Femur (tissue), 1 donor: Measurements from ENCODE around the gene GLIS1.

Source experiments
- DNase-seq: peaks from one replicate; pipeline ENCODE4 v3.0.0-alpha.2; 2017

Gene GLIS1

DNA sequence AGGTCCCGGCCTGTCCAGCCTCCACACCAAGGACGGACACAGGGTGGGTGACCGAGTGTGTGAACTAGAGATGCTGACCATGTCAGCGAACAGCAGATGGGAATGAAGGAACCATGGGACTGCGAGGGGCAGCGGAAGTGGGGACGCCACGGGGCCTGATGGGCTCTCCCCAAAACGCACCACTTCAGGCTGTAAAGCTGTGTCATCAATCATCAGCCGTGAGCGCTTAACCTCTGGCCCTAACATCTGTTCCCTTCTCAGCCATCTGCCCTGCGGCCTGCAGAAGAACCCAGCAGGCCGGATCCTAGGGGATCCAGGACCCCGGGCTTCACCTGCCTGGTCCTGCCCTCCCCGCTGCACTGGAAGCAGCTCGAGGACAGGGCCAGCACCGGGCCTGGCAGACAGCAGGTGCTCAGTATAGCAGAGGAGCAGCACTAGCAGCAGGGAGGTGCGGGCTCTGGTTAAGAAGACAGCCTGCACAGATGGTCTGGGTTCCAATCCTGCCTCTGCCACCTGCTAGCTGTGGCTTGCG is 221.1 kb downstream of the GLIS1 start:
- DNase-seq, result no peak

DNA sequence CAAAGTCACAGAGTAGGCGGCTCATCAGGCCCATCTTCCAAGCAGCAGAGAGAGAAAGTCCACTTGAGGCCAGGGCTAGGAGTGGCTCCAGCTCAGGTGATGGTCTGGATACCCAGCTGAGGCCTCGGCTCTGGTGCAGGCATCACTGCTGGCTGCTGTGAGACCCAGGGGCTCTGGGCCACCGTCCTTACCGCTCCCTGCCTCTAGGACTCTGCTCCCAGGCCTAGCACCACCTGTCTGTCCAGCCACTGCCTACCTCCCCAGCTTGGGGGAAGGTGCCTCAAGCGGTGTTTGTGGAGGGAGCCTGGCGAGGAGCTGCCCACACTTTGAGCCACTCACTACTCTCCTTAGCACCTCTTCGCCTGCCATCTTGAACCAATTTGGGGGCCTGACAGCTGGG is 221.9 kb downstream of the GLIS1 start:
- DNase-seq, result no peak

DNA sequence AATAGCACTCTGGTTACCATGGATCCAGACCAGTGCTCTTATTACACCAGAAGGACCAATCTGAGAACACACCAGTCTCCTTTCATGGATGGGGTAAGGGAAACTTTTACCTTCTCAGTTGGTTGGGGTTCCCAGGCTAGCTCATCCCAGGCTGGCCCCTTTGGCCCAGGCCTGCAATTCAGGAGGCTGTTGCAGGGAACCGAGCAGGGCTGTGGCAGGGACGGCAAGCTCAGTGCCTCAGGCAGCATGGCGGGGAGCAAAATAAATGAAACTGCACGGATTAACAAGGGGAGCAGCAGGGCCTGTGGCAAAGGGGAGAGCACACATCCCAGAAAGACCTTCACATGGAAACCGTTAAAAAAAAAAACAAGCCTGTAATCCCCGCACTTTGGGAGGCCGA is 222.8 kb downstream of the GLIS1 start:
- no peak for DNase-seq

DNA sequence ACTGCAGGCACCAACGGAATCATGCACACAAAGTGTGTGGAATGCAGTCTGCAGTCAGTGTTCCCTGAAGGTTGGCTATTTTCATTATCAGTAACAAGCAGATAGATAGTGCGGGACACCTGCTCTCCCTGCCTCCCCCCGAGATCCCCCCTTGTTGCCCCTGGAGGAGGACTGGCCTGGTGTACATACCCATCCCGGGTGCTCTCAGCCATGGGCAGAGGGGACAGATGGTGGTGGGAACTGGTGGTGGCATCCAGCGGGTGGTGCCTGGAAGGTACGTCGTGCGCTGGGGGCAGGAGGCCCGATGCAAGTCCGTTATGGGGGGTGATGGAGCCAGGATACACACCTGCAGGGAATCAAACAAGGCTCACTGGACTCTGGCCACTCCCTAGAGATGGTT is 224.5 kb downstream of the GLIS1 start:
- no peak for DNase-seq

DNA sequence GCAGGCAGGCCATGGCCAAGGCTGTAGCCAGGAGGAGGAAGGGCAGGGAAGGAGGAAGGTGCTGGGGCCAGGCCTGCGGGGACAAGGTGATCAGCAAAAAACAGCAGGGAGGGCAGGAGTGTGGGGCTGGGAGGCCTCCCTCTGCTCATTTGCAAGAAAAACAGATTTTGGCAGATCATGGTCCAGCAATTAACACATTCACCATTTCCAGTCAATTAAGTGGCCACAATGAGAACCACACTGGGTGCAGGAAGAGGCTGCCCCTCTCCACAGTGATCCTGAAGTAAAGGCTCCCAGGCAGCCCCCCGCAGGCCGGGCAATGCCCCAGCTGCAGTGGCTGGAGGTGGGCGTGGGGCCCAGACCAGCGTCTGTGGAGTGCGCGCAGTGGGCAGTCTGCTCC is 225.1 kb downstream of the GLIS1 start:
- DNase-seq, result no peak

DNA sequence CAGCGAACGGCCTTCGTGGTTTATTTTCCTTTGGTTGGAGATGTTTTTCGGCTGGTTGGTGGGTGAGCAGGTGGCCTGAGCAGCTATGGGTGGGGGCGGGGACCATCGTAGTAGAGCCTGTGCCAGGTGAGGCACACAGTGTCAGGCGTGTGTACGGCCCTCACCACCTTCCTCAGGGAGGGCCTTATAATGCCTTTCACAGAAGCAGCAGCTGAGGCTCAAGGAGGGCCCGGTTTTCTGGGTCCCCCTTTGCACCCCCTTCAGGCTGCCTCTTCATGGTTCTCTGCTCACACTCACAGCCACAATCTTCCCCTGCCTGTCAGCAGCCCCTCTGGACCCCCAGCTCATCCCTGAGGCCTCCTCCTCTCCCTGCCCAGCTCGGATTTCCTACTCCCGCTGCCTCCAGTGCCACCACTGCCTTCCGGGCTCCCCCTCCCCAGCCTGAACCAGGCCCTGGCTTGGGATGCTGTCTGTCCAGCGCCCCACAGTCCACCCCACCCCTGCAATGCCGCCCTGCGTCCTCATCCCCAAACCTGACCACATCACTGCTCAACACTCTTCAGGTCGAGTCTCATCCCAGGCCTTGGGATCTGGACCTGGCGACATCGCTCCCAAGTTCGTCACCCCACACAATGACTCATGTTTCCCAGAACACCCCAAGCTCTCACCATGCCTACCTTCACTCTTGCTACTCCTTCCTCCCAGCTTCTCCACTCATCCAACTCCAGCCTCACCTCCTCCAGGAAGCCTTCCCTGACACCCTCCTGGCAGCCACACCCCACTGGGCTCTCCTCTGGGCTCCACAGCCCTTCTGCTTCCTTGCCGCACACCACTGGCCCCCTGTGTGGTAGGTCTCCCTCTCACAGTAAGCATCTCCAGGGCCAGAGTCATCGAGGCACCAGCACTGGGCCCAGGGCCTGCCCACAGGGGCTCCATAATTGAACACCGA is 225.9 kb downstream of the GLIS1 start:
- no peak for DNase-seq

DNA sequence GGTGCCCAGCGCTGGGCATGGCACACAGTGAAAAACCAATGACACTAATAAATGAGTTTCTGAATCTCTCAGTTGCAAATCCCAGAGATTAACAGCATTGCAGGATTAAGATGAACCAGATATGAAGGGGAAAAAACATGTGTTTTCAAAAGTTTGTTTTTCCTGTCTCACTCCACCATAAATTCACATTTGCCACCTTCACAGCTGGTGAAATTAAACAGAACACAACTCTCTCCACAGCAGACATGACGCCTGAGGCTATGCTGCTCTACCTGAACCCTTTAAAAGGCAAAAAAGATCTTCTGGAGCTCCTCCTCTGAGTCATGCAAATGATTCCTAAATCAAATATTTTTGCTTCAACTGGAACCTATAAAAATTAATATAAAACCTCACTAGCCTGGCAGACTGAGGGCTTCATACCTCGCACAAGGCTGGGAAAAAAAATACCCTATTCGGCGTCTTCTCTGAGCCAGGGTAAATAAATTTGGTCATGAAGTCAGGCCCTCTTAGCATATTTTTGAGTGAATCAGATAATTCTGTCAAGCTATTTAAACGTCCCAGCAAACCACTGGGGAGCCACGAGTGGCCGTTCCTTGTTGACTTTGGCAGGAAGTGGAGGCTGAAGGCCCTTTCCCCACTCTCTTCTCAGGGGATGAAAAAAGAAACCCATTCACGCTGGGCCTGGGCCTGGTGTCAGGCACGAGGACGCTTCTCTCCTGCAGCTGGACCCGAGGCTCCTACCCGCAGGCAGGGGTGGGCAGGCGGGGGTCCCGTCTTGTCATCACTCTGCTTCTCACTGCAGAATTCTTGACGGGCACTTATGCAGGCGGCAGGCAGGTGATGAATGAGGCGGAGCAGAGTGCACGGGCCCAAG is 226.8 kb downstream of the GLIS1 start:
- DNase-seq, result peak; percentile 59

DNA sequence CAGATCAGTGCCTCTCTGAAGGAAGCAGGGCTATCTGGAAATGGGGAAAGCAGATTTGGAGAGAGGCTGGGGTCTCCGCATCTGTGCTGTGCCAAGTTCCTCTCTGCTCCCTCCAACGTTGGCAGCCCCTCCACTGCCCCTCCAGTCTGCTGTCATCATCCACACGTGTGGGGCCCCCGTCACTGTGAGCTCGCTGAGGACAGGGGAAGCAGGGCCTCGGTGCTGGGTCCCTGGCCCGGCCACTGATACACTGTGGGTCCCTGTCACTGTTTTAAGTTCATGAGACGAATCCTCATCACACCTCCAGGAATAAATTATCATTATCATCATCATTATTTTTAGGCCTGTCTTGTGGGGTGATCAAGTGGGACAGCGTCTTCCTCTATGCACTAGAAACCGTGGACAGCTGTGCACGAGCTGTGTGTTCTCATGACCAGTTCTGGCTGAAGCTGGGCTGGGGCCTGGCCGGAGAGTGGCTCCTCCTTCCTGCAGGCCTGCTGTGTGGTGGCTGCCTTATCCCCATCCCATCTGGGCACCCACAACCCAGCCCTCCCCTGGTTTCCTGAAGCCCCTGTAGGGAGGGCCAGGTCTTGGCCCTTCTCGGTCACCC is 227.5 kb downstream of the GLIS1 start:
- no peak for DNase-seq

DNA sequence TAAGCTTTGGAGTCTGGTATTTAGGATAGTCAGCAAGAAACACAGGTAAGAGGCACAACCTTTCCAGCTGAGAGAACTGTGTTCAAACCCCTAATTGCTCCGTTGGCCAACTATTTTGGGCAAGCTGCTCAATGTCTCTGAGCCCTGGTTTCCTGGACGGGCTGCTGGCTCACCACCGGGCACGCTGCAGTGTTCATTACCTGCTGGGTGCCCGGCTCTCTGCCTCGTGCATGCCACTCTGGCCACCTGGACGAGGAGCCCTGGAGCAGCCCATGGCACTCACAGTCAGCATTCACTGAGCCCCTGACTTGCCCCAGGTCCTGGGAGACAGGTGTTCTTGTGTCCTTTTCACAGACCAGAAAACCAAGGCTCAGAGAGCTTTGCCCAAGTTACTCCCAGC is 228.7 kb downstream of the GLIS1 start:
- DNase-seq, result no peak

DNA sequence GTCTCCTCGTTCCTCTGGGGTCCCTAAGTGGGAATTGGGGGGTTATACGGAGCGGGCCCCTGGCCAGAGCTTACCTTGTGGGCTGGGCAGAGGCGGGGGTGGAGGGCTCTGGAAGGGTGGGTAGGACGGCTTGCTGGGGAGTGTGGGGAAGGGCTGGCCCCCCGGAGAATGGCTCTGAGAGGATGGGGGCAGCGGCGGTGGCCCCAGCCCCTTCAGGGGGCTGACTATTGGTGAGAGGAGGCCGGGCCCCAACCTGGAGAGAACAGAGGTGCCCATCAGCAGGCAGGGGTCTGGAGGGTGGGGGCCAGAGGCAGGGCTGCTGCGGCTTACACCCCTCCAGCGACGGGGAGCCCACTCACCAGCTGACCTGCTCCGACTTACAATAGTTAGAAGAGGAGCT is 229.2 kb downstream of the GLIS1 start:
- DNase-seq, result no peak

DNA sequence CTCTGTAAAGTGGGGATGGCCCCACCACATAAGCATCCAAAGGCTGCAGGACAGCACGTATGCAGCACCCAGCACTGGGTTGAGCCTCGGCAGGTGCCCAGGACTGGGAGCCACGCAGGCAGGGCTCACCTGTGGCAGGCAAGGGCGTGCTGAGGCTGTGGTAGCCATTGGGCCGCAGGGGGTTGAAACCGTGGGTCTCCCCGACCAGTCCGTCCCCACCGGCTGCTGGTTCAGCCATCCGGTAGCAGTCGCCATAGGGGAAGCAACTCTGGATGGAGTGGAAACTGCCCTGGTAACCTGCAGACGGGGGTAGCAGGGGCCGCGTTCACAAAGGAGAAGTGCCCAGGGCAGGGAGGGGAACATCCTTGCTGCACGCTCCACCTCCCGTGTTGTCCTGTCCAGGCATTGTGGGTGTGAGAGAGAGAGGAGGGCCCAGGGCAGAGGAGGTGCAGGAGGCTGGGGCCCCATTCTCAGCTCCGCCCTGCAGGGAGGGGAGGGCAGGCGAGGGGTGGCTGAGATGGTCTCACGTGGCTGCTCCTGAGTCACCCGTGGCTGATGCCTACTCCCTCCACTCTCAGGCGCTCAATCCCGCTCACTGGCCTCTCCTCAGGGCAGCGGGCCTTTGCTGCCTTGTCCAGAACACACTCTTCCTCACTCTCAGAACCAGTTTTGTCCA is 229.8 kb downstream of the GLIS1 start:
- no peak for DNase-seq

DNA sequence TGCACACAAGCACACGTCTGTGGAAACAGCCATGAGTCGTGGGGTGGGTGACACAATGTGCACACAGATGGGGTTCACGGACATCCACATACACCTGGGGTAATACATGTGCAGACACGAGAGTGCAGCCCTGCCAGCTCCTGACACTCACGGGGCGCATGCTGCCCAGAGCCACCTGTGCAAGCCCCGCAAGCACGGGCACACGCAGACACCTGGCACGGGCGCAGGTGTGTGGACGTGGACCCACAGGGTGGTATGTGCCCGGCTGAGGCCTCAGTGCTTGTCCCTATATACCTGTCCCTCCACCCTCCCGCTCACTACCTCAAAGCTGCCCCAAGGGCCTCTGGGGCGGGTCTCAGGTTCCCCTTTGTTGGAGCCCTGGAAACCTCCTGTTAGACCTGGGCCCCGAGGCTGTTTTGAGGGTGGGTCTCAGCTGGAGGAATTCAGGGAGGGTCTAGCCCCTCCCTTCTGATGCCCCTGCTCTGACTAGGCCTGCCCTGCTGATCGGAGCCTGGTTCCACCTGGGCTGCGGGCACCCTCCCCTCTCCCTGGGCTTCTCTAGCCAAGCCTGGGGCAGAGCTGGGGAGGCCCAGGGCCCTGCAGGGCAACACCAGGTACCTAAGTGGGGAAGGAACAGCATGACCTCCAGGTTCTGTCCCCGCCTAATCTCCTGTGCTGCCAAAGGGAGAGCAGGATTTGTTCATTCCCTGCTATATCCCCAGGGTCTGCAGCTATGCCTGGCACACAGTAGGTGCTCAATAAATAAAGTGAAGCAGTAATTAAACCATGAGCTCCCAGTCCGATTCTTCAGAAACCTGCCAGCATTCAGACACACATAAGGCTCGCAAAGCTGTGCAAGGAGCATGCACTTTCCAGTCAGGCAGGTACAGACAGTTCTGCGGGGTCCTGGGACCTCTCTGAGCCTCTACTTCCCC is 230.6 kb downstream of the GLIS1 start:
- DNase-seq, result no peak

DNA sequence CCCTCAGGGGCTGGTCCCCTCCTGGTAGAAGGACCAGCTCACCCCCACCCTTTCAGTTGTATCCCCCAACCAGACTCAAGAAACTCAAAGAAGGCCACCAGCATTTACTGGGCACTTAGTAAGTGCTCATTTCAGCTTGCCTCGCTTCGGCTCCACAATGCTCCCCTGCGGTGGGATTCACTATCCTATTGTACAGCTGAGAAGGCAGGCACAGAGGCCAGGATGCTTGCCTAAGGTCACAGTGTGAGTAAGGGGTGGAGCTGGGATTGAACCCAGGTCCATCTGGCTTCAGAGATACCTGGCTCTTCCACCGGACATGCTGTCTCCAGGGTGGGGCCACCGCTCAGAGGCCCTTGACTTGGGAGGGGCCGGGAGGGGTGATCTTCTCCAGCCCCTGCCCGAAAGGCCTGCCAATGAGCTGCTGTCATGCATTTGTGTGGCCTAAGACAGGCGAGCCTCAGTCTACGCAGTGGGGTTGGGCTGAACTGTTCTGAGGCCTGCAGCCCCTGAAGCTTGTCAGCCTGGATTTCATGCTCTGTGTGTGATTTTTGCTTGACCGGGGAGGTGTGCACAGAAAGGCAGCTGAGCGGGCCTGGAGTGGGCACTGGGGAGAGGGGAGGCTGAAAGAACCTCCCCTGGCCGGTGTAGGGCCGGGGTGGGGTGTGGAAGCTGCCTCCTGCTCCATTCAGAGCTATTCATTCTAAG is 231.7 kb downstream of the GLIS1 start:
- no peak for DNase-seq

DNA sequence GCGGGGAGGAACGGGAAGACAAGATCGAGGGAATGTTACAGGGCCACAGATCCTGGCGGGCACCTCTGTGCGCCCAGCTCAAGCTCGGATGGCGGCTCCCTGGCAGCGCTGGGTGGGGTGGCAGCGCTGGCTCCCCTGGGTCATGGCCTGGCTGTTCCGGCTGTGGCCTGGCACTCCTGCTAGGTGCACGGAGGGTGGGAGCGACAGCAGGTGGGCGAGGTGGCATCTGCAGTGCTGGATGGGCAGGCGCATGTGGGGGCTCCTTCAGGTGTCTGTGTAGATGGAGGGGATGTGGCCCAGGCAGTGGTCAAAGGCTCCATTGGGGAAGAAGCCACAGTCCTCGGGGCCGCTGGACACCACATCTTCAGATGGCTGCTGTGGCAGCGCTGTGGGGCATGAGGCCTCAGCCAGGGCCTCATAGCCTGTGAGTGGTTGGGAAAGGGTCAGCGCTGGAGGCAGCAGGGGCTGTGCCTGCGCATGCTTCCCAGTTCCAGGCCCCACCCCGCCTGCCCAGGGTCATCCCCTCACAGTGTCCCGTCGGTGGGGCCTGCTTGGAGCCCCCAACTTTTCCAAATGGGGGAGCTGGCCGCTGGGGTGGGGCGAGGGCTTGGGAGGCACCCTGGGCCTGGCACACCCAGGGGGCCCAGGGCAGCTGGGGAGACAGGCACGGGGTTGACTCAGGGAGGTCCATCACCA is 232.5 kb downstream of the GLIS1 start:
- no peak for DNase-seq

DNA sequence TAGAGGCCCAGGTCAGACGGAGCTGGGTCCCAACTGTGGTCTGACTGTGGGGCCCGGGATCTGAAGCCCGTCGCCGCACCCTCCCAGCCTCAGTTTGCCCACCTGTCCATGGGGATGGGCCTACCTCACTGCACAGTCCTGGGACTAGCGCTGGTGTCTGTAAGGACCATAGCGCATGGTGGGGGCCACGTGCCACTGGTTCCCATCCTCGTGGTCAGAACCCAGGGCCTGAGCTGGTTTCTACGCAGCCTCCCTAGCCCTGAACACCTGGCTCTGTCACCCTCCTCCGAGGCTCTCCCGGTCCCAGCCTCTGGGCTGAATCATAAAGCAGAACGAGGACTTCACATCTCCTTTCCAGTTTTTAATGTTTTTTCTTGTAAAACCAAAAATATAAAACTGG is 233.1 kb downstream of the GLIS1 start:
- DNase-seq, result no peak

DNA sequence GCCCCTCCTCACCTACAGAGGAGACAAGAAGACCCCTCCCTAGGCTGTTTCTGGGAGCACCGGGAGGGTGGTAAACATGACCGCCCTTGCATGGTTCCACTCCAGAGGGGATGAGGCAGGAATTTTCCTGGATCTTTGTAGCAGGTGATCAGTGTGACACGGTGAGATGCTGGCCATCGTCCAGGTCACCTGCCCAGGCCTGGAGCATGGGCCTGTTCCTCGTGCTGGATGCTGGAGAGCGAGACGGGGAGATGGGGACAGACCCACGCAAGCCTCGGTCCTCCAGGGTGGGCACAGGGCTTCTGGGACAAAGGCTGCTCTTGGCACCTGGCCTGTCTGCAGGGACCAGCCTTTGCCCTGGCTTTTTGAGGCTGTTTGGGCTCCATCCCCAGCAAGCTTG is 233.6 kb downstream of the GLIS1 start:
- DNase-seq, result no peak

DNA sequence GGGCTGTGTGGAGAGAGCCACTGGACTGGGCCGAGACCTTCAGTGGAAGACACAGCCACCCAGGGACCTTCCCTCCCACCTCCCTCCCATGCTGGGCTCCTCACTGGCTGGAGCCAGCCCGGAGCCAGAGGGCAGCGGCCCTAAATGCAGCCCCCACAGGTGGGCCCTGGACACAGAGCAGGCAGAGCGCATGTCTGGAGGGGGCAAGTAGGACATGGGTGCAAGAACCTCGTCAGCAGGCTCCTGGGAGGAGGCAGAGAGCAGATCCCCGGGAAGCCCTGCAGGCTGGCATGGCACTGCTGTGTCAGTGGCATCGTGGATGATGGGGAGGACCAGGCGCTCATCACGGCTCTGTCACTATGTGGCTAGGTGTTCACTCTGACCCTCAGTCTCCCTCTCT is 234.1 kb downstream of the GLIS1 start:
- DNase-seq, result no peak

DNA sequence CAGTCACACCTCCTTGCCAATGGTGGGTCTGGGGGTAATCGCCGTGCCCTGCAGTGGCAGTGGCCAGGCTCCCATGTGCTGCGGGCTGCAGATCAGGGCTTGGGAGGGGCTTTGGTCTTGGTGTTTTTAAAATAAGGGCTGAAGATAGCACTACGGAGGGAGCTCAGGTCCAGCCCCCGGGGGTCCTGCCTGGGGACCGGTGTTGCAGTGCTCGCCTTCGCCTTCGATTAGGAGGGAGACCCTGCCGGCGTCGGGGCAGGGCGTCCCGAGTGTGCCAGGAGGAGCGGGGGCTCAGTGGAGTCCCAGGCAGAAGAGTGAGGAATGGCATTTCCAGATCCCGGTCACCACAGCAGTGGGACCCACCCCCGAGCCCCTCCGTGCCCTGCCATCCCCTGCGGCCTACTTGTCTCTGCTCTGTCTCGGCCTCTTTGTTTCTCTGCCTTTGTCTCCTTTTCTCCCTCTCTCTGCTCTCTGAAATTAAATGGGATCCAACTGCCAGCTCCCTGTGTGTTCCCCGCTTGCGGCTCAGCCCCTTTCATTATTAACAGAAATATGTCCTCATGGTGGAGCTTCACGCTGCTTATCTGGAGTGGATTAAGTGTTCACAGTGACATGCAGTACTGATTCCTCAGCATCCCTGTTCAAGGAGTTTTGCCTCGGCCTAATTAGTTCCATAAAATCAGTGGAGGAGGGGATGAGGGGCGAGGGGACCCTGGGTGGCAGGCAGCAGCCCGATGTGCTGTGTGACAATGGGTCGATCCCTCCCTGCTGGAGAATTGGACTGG is 235.3 kb downstream of the GLIS1 start:
- DNase-seq, result no peak
